NT2/D1 (cell line): Measurements from ENCODE around the gene SRGAP3.

Experiments used
- YY1 ChIP-seq: IDR thresholded peaks from 2 replicates; pipeline ENCODE4 v1.6.1; 2011; ENCODE audit not compliant: insufficient read length, insufficient read depth
- ZNF274 ChIP-seq: IDR thresholded peaks from 2 replicates; pipeline ENCODE4 v1.6.1; 2011; ENCODE audit warnings: mild to moderate bottlenecking, low read depth, low read length

GRCh38 chr3:9040996-9041395 is 208.4 kb downstream of the SRGAP3 start:
- TF ChIP-seq YY1 (no peak), ZNF274 (no peak)
